IPS-15b (cell line): ENCODE data around the gene SHMT1.
"Not testable (repeated sequence)": the region's sequence is repeated elsewhere in the genome, so short reads cannot be mapped to it uniquely, and the experiment has no call there.

ENCODE experiments used
- H3K27me3 ChIP-seq: one replicate; pipeline ENCODE4 v1.6.1; 2013; ENCODE audit warnings: low read length; ENCODE audit not compliant: control insufficient read depth, insufficient read depth
- H3K36me3 ChIP-seq: one replicate; pipeline ENCODE4 v1.6.1; 2013; ENCODE audit warnings: low read length; ENCODE audit not compliant: control insufficient read depth, insufficient read depth
- H3K4me1 ChIP-seq: one replicate; pipeline ENCODE4 v1.6.1; 2013; ENCODE audit warnings: mild to moderate bottlenecking, low read length; ENCODE audit not compliant: control insufficient read depth, insufficient read depth
- H3K4me3 ChIP-seq: one replicate; pipeline ENCODE4 v1.5.1; 2013; ENCODE audit warnings: low read depth, low read length
- H3K9ac ChIP-seq: one replicate; pipeline ENCODE4 v1.6.1; 2013; ENCODE audit warnings: low read depth, mild to moderate bottlenecking, low read length
- H3K9me3 ChIP-seq: one replicate; pipeline ENCODE4 v1.6.1; 2013; ENCODE audit warnings: mild to moderate bottlenecking, low read length; ENCODE audit not compliant: control insufficient read depth, insufficient read depth

The SHMT1 gene

GRCh38 chr17:18338158-18338557, 25.2 kb downstream of the SHMT1 start:
- not testable (repeated sequence) for H3K4me3 ChIP-seq, H3K9ac ChIP-seq, H3K9me3 ChIP-seq, H3K27me3 ChIP-seq, H3K4me1 ChIP-seq
- peaks cover 45% of the 10 kb centered on the region for H3K36me3 ChIP-seq

- peaks cover 46% of the 10 kb centered on the region for H3K36me3 ChIP-seq
- H3K4me1 ChIP-seq = no peaks in the 10 kb centered on the region
- no peaks in the 10 kb centered on the region for H3K27me3 ChIP-seq
- H3K9ac ChIP-seq = no peak overlapping the region
- H3K4me3 ChIP-seq = no peak overlapping the region
- H3K9me3 ChIP-seq = no peaks in the 10 kb centered on the region
Measured at GRCh38 chr17:18332909-18333489, 30.4 kb downstream of the SHMT1 start.

- H3K4me1 ChIP-seq = no peaks in the 10 kb centered on the region
- no peak overlapping the region for H3K9ac ChIP-seq
- no peaks in the 10 kb centered on the region for H3K9me3 ChIP-seq
- no peak overlapping the region for H3K4me3 ChIP-seq
- H3K36me3 ChIP-seq = peaks cover 42% of the 10 kb centered on the region
- no peaks in the 10 kb centered on the region for H3K27me3 ChIP-seq
Measured at GRCh38 chr17:18331879-18332278, 31.5 kb downstream of the SHMT1 start.

GRCh38 chr17:18328643-18329204, 34.6 kb downstream of the SHMT1 start:
- no peaks in the 10 kb centered on the region for H3K27me3 ChIP-seq
- H3K4me3 ChIP-seq = no peak overlapping the region
- H3K4me1 ChIP-seq = no peaks in the 10 kb centered on the region
- no peaks in the 10 kb centered on the region for H3K9me3 ChIP-seq
- peaks cover 41% of the 10 kb centered on the region for H3K36me3 ChIP-seq
- no peak overlapping the region for H3K9ac ChIP-seq

GRCh38 chr17:18327556-18327955, 35.8 kb downstream of the SHMT1 start:
- Histone ChIP-seq H3K27me3 (no peaks in the 10 kb centered on the region), H3K9me3 (no peaks in the 10 kb centered on the region), H3K4me3 (no peak overlapping the region), H3K4me1 (no peaks in the 10 kb centered on the region), H3K36me3 (peaks cover 48% of the 10 kb centered on the region), H3K9ac (no peak overlapping the region)

GRCh38 chr17:18327093-18327492, 36.3 kb downstream of the SHMT1 start:
- H3K9ac ChIP-seq = no peak overlapping the region
- H3K36me3 ChIP-seq = peaks cover 44% of the 10 kb centered on the region
- H3K9me3 ChIP-seq = no peaks in the 10 kb centered on the region
- H3K27me3 ChIP-seq = no peaks in the 10 kb centered on the region
- H3K4me3 ChIP-seq = no peak overlapping the region
- no peaks in the 10 kb centered on the region for H3K4me1 ChIP-seq

GRCh38 chr17:18326572-18326971, 36.8 kb downstream of the SHMT1 start:
- H3K4me3 ChIP-seq = no peak overlapping the region
- peaks cover 39% of the 10 kb centered on the region for H3K36me3 ChIP-seq
- no peaks in the 10 kb centered on the region for H3K9me3 ChIP-seq
- no peak overlapping the region for H3K9ac ChIP-seq
- no peaks in the 10 kb centered on the region for H3K27me3 ChIP-seq
- no peaks in the 10 kb centered on the region for H3K4me1 ChIP-seq

GRCh38 chr17:18326039-18326438, 37.3 kb downstream of the SHMT1 start:
- Histone ChIP-seq H3K4me3 (no peak overlapping the region), H3K9me3 (no peaks in the 10 kb centered on the region), H3K9ac (no peak overlapping the region), H3K36me3 (peaks cover 38% of the 10 kb centered on the region), H3K27me3 (no peaks in the 10 kb centered on the region), H3K4me1 (no peaks in the 10 kb centered on the region)

- peaks cover 37% of the 10 kb centered on the region for H3K36me3 ChIP-seq
Measured at GRCh38 chr17:18324140-18325050, 39.0 kb downstream of the SHMT1 start.

GRCh38 chr17:18323507-18324139, 39.7 kb downstream of the SHMT1 start:
- no peak overlapping the region for H3K9ac ChIP-seq
- H3K9me3 ChIP-seq = no peaks in the 10 kb centered on the region
- H3K36me3 ChIP-seq = peaks cover 34% of the 10 kb centered on the region
- no peaks in the 10 kb centered on the region for H3K27me3 ChIP-seq
- no peak overlapping the region for H3K4me3 ChIP-seq
- no peaks in the 10 kb centered on the region for H3K4me1 ChIP-seq

More at GRCh38 chr17:18324140-18325050, 39.0 kb downstream of the SHMT1 start:
- no peaks in the 10 kb centered on the region for H3K4me1 ChIP-seq
- no peaks in the 10 kb centered on the region for H3K9me3 ChIP-seq
- H3K9ac ChIP-seq = no peak overlapping the region
- H3K27me3 ChIP-seq = no peaks in the 10 kb centered on the region
- no peak overlapping the region for H3K4me3 ChIP-seq

GRCh38 chr17:18323007-18323406, 40.3 kb downstream of the SHMT1 start:
- H3K9ac ChIP-seq = no peak overlapping the region
- H3K9me3 ChIP-seq = no peaks in the 10 kb centered on the region
- no peaks in the 10 kb centered on the region for H3K4me1 ChIP-seq
- H3K36me3 ChIP-seq = peaks cover 32% of the 10 kb centered on the region
- H3K27me3 ChIP-seq = no peaks in the 10 kb centered on the region
- no peak overlapping the region for H3K4me3 ChIP-seq
